Measurements from ENCODE around the gene UNC93B1. TPM values are rescaled to one million over a fixed set of nuclear protein-coding genes. Genes with fewer than 3 reads are reported as not detected.
"Not testable (repeated sequence)": the region's sequence is repeated elsewhere in the genome, so short reads cannot be mapped to it uniquely, and the experiment has no call there.

UNC93B1 gene
- total and polyA plus RNA-seq, 2 of the 13 experiments (the other 11 are each of a cell fraction or from before 2014, with no cell fraction given): 8.8 to 18.9 TPM

DNA sequence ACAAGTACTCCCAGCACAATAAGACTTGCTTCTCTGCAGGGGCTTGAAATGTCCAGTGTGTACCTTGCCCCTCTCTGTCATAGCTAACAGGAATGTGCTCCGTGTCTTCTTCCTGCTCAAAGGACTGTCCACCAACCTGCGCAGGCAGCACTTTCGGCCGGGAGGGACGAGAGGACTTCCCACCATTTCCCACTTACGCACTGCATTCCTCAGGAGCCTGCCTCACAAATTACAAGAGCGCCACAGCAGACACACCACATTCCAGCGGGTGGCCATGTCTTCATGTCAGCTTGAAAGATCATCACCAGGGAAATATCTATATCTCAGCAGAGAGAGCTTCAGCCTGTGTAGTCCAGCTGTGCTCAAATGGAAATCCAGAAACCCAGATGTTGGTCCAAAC is 53.2 kb downstream of the UNC93B1 start:
- H3K27ac ChIP-seq (ENCODE audit: extremely low read length, insufficient read depth, low read length); POLR2A ChIA-PET; intact Hi-C loops (cut with micrococcal nuclease; ENCODE audit: unreplicated experiment); DNase-seq (ENCODE audit: low spot score); BruUV-seq (replicated peaks); H3K9ac ChIP-seq (ENCODE audit: insufficient read depth, low read depth, low read length); H3K36me3 ChIP-seq (replicated peaks in 1 of 2; ENCODE audit: control insufficient read depth in 1 of 2, insufficient read depth in 2 of 2, low read length in 2 of 2); CTCF ChIA-PET (ENCODE audit: low intra/inter-chr PET ratio, low total read pairs); H3K79me2 ChIP-seq (ENCODE audit: insufficient read depth, low read length); H4K20me1 ChIP-seq (ENCODE audit: insufficient read depth, low read length); H3K4me1 ChIP-seq (ENCODE audit: insufficient read depth, low read length); FAIRE-seq; H2AFZ ChIP-seq (ENCODE audit: low read length); ATAC-seq; H3K9me3 ChIP-seq (ENCODE audit: low read length); H3K4me3 ChIP-seq (replicated peaks in 1 of 3; ENCODE audit: insufficient read depth in 1 of 3, low read depth in 2 of 3, low read length in 3 of 3); H3K27me3 ChIP-seq (ENCODE audit: control insufficient read depth in 1 of 2, insufficient read depth in 2 of 2, low read length in 2 of 2); in situ Hi-C loops (cut with HindIII; ENCODE audit: extremely low pct_ligation_motif_present, low pct_unique_long_range_greater_than_20kb); H3K4me2 ChIP-seq (ENCODE audit: low read depth, low read length): not testable (repeated sequence)
- WGBS (ENCODE audit: low lambda C conversion rate): no CpG with 5 or more reads among the region's 8 CpGs

DNA sequence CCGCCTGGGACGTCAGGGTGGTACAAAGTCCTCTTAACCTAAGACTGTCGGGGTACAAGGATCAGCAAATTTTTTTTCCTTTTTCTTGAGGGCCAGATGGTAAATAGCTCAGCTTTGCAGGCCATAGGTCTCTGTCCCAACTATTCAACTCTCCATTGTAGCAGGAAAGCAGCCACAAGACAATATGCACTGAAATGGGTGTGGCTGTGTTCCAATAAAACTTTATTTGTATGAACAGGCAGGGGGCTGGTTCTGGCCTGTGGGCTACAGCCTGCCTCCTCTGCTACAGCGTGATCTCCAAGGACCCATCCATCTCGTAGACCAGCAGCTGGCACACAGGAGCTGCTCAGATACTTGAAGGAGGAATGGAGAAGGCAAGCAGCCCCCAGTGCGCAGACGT is 56.1 kb downstream of the UNC93B1 start:
- H3K79me2 ChIP-seq (ENCODE audit: insufficient read depth, low read length); H3K4me1 ChIP-seq (ENCODE audit: insufficient read depth, low read length); ATAC-seq; POLR2A ChIA-PET; H3K36me3 ChIP-seq (replicated peaks in 1 of 2; ENCODE audit: control insufficient read depth in 1 of 2, insufficient read depth in 2 of 2, low read length in 2 of 2); H4K20me1 ChIP-seq (ENCODE audit: insufficient read depth, low read length); H2AFZ ChIP-seq (ENCODE audit: low read length); BruUV-seq (replicated peaks); H3K9ac ChIP-seq (ENCODE audit: insufficient read depth, low read depth, low read length); in situ Hi-C loops (cut with HindIII; ENCODE audit: extremely low pct_ligation_motif_present, low pct_unique_long_range_greater_than_20kb); FAIRE-seq; DNase-seq (ENCODE audit: low spot score); H3K4me3 ChIP-seq (replicated peaks in 1 of 3; ENCODE audit: insufficient read depth in 1 of 3, low read depth in 2 of 3, low read length in 3 of 3); H3K27me3 ChIP-seq (ENCODE audit: control insufficient read depth in 1 of 2, insufficient read depth in 2 of 2, low read length in 2 of 2); H3K4me2 ChIP-seq (ENCODE audit: low read depth, low read length); intact Hi-C loops (cut with micrococcal nuclease; ENCODE audit: unreplicated experiment); H3K9me3 ChIP-seq (ENCODE audit: low read length); CTCF ChIA-PET (ENCODE audit: low intra/inter-chr PET ratio, low total read pairs); H3K27ac ChIP-seq (ENCODE audit: extremely low read length, insufficient read depth, low read length); TF ChIP-seq ZBTB40 (IDR thresholded peaks at IDR 0.05): not testable (repeated sequence)
- WGBS (ENCODE audit: low lambda C conversion rate): 0% methylated on average over 3 of the region's 7 CpGs
- peak; percentile 76 for TF ChIP-seq ZBTB40 (CRISPR knock-in tag; IDR thresholded peaks at IDR 0.05)

- BruUV-seq (replicated peaks); FAIRE-seq; in situ Hi-C loops (cut with HindIII; ENCODE audit: extremely low pct_ligation_motif_present, low pct_unique_long_range_greater_than_20kb): not testable (repeated sequence)
These were observed 57.5 kb downstream of the UNC93B1 start for GRCh38 chr11:67946403-67946802.

More at GRCh38 chr11:67946403-67946802, 57.5 kb downstream of the UNC93B1 start:
- ATAC-seq; DNase-seq (ENCODE audit: low spot score); H3K4me3 ChIP-seq (replicated peaks in 1 of 3; ENCODE audit: insufficient read depth in 1 of 3, low read depth in 2 of 3, low read length in 3 of 3); H2AFZ ChIP-seq (ENCODE audit: low read length); H3K36me3 ChIP-seq (replicated peaks in 1 of 2; ENCODE audit: control insufficient read depth in 1 of 2, insufficient read depth in 2 of 2, low read length in 2 of 2); H3K27me3 ChIP-seq (ENCODE audit: control insufficient read depth in 1 of 2, insufficient read depth in 2 of 2, low read length in 2 of 2); H4K20me1 ChIP-seq (ENCODE audit: insufficient read depth, low read length); H3K4me1 ChIP-seq (ENCODE audit: insufficient read depth, low read length); POLR2A ChIA-PET; H3K79me2 ChIP-seq (ENCODE audit: insufficient read depth, low read length); intact Hi-C loops (cut with micrococcal nuclease; ENCODE audit: unreplicated experiment); H3K4me2 ChIP-seq (ENCODE audit: low read depth, low read length); H3K9me3 ChIP-seq (ENCODE audit: low read length); H3K9ac ChIP-seq (ENCODE audit: insufficient read depth, low read depth, low read length); H3K27ac ChIP-seq (ENCODE audit: extremely low read length, insufficient read depth, low read length); CTCF ChIA-PET (ENCODE audit: low intra/inter-chr PET ratio, low total read pairs): not testable (repeated sequence)
- 30% methylated on average over 4 of the region's 4 CpGs for WGBS (ENCODE audit: low lambda C conversion rate)
